BJ (cell line): Measurements from ENCODE around the gene LURAP1L. TPM values are rescaled to one million over a fixed set of nuclear protein-coding genes. Genes with fewer than 3 reads are reported as not detected.

ENCODE experiments used
- CTCF ChIA-PET: fragments of 350-600 bp; formaldehyde crosslinking; extraction: SDS; loops from one replicate; lab custom pipeline; 2021; ENCODE audit warnings: antibody characterized with exemption, inconsistent platforms; lab: Yijun Ruan, JAX
- POLR2A ChIA-PET: fragments of 300-600 bp; sonication (Branson Sonifier 250); formaldehyde crosslinking; extraction: SDS; loops from one replicate; lab custom pipeline; 2021; ENCODE audit warnings: antibody characterized with exemption; lab: Charles Lee
- DNase-seq: peaks from one replicate; pipeline ENCODE4 v3.0.0-alpha.2; 2011; ENCODE audit warnings: low read depth
- H3K27me3 ChIP-seq: 2 replicates; pipeline ENCODE4 v1.6.0; 2011; ENCODE audit warnings: low read length; ENCODE audit not compliant: control insufficient read depth, insufficient read depth
- H3K36me3 ChIP-seq: 2 replicates; pipeline ENCODE4 v1.5.1; 2011; ENCODE audit warnings: low read length; ENCODE audit not compliant: control insufficient read depth, insufficient read depth
- H3K4me3 ChIP-seq: 2 replicates; pipeline ENCODE4 v1.5.1; 2011; ENCODE audit warnings: low read depth, mild to moderate bottlenecking, control low read depth, low read length
- CTCF ChIP-seq: IDR thresholded peaks from 2 replicates; pipeline ENCODE4 v1.5.1; 2011; ENCODE audit warnings: low read depth, mild to moderate bottlenecking, control low read depth, inconsistent platforms, low read length, moderate library complexity; ENCODE audit not compliant: insufficient read depth
- polyA plus RNA-seq: library from polyadenylated mRNA; depleted of rRNA; stranded (reverse); fragments of >200 nt; gene quantifications from 2 replicates; pipeline ENCODE4 v1.2.3, GENCODE V29; 2011

The LURAP1L gene
- polyA plus RNA-seq, 1 experiment, result 10.9 TPM

- POLR2A ChIA-PET, result interaction anchor here (0.9 kb wide), 1 partner anchor 120 kb away, joined by 3 read pairs; no protein-coding TSS in a partner anchor
- peak; percentile 98 for DNase-seq
- CTCF ChIA-PET, result interaction anchor here (0.8 to 1.4 kb wide), 5 partner anchors 14 to 85 kb away, joined by 3 to 5 read pairs (median 3); partner anchors contain the start of gene LURAP1L
- H3K36me3 ChIP-seq, result no peaks in the 10 kb centered on the region
- no peak overlapping the region for H3K4me3 ChIP-seq
- TF ChIP-seq CTCF, result peak; percentile 60
- H3K27me3 ChIP-seq, result no peaks in the 10 kb centered on the region
Measured at GRCh38 chr9:12813960-12814876, 39.4 kb downstream of the LURAP1L start.

DNA sequence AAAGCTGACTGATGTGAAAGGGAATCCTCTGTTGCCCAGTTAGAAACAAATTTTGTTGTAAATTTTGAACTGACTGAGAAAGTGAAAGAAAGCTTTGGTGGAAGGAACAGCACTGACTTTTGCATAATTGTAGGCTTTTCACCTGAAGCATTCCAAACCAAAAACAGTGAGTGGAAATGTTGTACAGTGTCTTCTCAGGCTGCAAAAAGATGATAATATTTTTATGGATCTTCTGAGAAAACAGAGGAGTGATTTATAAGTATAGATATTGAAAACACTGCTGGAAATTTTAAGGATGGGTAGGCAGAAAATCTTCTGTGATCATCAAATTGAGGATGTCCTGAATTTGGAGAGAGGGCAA lies 40.0 kb downstream of the LURAP1L start:
- ChIA-PET CTCF (interaction anchor here (0.8 to 3.9 kb wide), 7 partner anchors 15 to 96 kb away, joined by 3 to 16 read pairs (median 3); partner anchors contain the start of gene LURAP1L), POLR2A (interaction anchor here (0.9 kb wide), 1 partner anchor 119 kb away, joined by 3 read pairs; no protein-coding TSS in a partner anchor)
- no peaks in the 10 kb centered on the region for H3K27me3 ChIP-seq
- no peak for TF ChIP-seq CTCF
- no peak overlapping the region for H3K4me3 ChIP-seq
- no peaks in the 10 kb centered on the region for H3K36me3 ChIP-seq
- no peak for DNase-seq

- ChIA-PET POLR2A (no interaction called here), CTCF (interaction anchor here (1.2 to 3.9 kb wide), 2 partner anchors 40 to 97 kb away, joined by 3 to 16 read pairs; no protein-coding TSS in a partner anchor)
- no peak for TF ChIP-seq CTCF
- H3K36me3 ChIP-seq, result no peaks in the 10 kb centered on the region
- DNase-seq, result no peak
- no peaks in the 10 kb centered on the region for H3K27me3 ChIP-seq
- no peak overlapping the region for H3K4me3 ChIP-seq
Measured at GRCh38 chr9:12815888-12816287, 41.1 kb downstream of the LURAP1L start.

GRCh38 chr9:12816656-12817101 lies 41.9 kb downstream of the LURAP1L start:
- Histone ChIP-seq H3K27me3 (no peaks in the 10 kb centered on the region), H3K36me3 (no peaks in the 10 kb centered on the region), H3K4me3 (no peak overlapping the region)
- no peak for DNase-seq
- TF ChIP-seq CTCF, result no peak
- POLR2A ChIA-PET, result no interaction called here
- CTCF ChIA-PET, result interaction anchor here (1.2 to 3.9 kb wide), 4 partner anchors 40 to 93 kb away, joined by 3 to 16 read pairs (median 5); no protein-coding TSS in a partner anchor

DNA sequence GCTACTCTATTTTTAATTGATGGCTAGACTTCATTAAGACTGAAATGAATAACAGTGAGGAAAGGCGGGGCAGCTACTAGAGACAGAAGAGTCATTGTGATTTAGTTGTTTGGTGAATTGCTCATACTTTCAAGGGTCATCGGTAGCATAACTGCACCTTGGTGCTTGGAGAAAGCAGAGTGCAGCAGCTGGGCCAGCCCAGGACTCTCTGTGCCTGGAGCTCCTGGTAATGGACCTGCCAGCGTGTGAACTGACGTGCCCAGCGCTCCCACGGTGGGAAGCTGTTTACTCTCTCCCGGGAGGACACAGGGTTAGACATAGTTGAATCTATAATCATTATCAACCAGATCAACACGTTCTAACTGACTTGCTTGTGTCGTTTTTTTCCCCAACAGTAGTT lies 42.9 kb downstream of the LURAP1L start:
- H3K36me3 ChIP-seq, result no peaks in the 10 kb centered on the region
- no peak for TF ChIP-seq CTCF
- ChIA-PET CTCF (interaction anchor here (1.2 to 3.9 kb wide), 7 partner anchors 11 to 116 kb away, joined by 3 to 16 read pairs (median 5); no protein-coding TSS in a partner anchor), POLR2A (no interaction called here)
- H3K27me3 ChIP-seq, result no peaks in the 10 kb centered on the region
- H3K4me3 ChIP-seq, result no peak overlapping the region
- no peak for DNase-seq
